IPS DF 4.7 (cell line): ENCODE measurements around the gene LCOR.

ENCODE experiments used
- DNase-seq: peaks from one replicate; pipeline ENCODE4 v3.0.0-alpha.2; 2013; ENCODE audit warnings: low spot score; ENCODE audit errors: extremely low read depth

The LCOR gene

DNA sequence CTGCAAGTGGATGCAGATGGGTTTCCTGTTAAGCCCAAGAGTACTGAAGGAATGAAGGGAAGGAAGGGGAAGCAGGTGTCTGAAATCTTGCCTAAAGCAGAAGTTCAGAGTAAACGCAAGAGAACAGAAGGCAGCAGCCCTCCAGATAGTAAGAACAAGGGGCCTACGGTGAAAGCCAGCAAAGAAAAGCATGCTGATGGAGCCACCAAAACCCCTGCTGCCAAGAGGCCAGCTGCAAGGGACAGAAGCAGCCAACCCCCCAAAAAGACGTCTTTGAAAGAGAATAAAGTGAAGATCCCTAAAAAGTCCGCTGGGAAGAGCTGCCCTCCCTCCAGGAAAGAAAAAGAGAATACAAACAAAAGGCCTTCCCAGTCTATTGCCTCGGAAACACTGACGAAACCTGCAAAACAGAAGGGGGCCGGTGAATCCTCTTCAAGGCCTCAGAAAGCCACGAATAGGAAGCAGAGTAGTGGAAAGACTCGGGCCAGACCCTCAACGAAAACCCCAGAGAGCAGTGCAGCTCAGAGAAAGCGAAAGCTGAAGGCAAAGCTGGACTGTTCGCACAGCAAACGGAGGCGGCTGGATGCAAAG lies 152.5 kb downstream of the LCOR start:
- DNase-seq, result no peak

DNA sequence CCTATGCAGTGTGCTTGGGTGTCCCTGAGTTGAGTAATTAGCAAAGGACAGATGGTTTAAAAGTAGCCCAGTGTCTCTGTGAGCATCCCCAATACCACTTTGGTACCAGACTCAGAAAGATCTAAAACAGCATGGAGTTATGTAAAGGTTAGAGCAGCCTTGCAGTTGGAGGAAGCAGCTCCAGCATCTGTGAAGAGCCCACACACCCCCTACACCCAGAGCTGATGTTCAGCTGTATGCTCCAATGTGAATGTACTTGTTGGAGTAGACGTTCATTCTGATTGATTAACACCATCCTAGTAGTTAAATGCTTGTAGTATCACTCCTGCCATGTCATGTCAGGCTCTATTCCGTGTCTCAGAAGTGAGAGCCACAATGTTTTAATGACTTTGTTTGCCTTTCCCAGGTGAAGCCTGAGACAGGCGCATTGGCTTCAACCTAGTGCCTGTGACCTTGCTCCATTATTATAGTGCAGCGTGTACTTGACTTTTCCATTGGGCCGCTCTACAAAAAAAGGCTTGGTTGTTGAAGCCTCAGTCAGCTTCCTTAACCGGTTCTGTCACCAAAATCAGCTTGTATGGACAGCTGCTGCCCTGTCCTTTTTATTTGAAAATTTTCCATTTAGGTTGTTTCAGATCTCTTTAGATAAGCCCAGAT lies 154.2 kb downstream of the LCOR start:
- DNase-seq, result no peak

DNA sequence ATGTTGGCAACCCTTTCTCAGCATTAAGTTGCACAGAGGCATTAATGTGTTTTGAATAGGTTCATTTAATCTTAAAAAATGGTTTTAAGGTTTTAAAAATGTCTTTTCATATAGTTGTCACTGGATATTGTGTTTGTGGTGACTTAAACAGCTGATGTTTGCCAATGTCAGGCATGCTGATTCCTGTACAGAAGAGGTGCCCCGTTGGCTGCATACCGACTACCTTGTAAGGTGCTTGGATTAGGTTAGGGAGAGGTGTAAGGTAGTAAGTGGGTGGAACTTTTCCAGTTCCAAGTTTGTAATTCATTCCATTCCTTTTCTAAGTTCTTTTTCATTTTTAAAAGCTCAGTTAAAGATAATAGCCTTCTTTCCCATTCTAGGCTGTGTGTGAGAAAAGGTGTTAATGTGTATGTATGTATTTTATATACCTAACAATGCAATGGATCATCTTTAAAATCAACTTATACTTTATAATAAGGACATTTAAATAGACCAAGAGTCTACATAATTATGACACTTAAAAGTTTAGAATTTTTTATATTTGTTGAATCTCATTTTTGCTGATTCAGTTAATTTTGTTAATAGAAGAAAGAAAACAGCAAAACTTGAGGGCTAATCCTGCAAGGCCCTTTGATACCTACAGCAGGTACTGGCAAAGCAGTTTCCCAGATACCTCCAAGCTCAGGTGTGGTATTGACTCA lies 155.2 kb downstream of the LCOR start:
- DNase-seq, result no peak

DNA sequence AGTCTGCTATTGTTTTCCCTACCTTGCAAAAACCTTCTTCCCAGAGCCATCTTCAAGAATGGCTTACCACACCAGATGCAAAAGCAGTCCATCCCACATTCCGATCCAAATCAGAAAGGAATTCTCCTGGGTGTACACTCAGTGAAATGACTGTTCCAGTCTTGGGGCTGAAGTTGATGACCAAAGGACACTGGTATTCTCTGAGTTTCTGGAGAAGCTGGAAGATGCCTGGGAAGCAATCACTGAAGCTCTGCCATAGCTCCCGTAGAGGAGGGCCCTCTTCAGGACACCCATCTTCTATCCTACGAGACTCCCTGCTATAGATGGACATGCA lies 155.7 kb downstream of the LCOR start:
- DNase-seq, result no peak

DNA sequence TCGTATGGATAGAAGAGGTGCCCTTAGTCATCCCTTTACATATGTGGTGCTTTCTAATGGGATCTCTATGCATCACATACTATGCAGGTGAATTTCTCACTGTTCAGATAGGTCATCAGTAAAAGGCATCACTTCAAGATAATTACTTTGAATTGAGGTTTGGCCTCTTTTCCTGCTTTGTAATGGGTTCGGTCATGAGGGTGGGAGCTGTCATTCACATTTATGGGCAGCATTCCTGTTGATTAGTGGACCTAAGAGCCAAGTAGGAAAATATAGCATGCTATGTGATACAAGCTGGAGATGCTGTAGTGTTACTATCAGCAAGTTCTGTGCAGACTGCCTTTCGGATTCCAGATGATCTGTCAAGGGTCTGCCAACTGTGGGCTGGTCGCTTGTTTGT lies 156.3 kb downstream of the LCOR start:
- no peak for DNase-seq

DNA sequence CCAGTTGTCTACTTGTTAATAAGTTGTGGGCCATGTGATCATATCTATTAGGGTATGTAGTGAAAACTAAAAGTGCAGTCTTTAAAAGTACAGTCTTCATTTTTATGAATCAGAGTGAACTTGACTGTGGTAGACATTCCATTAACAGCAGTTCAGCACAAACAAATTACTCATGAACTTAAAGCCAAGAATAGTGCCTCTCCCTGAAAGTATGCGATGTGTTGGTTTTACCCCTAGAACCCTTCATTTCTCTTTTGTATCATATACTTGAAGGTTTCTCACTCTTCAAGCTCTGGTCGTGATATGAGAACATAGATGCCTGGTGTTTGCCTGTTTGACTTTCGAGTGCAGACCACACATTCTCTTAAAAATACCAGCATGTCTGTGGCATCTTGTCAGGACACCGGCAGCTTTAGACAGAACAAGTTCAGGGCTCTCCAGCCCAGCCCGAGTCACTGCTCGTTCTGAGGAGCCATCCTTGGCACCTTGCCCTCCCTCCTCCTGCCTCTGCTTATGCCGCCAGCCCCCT lies 159.3 kb downstream of the LCOR start:
- DNase-seq, result no peak

DNA sequence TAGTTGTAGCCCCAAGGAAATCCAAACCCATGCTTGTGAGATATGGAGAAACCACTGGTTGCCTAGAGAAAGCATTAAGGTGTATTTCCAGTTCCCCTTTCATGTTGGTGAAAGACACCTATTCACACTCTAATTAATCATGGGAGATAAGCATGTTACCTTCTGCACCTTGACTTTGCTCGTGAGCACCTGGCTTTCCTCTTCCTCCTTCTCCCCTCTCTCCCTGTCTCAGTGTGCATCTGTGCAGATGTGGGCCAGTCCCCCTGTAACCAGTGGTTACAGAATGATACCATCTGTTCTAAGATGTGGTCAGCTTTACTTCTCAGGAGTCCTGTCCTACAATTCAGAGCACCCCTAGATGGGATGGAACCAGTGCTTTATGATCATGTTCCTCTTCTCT lies 160.6 kb downstream of the LCOR start:
- DNase-seq, result no peak

DNA sequence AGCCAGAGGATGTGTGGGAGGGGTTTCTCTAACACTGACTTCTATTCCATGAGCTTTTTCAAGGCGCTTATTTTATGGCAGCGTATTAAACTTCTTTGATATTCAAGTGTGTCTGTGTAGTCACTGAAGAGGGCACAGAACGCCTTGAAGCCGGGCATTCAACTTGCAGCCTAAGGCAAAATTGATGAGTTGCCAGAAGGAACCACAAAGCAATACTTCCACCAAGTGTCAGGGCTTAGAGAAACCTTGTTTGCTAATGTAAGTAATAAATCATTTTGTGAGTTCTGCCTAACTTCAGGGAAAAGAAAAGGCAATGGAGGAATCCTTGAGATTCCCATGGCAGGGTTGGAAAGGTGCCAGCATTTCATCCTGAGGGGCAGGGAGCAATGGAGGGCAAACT lies 163.8 kb downstream of the LCOR start:
- no peak for DNase-seq

DNA sequence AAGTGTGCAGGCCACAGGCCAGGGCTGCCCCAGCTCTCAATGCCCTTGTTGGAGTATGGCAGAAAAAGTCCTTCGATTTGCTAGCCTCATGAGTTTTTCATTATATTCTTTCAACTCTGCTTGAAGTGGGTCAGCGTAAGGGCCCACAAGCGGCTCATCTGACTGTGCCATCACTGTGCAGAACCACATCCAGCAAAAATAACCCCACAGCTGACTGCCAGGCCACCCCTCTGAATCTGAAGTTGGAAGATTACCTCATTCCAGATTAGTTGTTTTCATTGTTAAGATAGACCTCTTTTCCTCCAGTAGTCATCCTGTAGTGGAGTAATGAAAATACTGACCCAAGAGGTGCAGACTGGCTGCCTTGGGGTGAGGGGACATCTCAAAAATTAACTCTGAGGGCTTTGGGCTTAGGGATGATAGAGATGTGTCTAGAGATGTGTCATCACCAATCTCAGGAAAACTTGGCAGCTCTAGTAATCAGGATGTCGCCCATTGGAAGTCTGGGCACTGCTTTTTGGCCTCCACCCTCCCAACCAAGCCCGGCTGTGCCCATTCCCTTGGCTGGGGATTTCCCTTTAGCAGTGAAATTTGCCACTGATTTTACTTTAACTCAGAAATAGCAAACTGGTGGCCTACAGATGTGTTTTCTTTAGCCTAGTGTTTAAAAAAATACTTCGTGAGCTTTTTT lies 164.3 kb downstream of the LCOR start:
- no peak for DNase-seq

DNA sequence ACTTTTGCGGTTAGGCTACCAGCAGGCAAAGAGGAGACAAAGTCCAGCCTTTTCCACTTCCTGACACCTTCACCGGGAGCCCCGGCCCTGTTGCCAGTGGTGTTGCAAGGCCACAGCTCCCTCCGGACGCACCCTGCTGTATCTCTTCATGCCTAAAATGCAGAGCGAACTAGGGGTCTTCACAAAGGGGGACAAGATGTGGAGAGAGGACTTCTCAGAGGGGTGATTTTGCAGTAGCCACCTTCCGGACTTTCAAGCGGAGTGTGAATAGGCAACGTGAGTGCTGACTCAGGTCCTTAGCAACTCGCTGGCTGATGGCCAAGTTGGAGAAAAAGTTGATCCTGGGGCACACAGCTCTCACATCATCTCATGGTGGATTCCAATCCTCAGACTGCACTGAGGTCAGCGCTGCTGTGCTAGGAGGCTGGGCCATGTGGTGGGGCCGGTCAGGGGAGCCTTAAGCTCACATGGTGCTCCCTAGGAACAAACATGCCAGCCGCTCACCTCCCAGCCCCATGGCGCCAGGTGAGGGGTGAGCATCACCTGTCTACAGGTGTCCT lies 166.3 kb downstream of the LCOR start:
- DNase-seq, result no peak

DNA sequence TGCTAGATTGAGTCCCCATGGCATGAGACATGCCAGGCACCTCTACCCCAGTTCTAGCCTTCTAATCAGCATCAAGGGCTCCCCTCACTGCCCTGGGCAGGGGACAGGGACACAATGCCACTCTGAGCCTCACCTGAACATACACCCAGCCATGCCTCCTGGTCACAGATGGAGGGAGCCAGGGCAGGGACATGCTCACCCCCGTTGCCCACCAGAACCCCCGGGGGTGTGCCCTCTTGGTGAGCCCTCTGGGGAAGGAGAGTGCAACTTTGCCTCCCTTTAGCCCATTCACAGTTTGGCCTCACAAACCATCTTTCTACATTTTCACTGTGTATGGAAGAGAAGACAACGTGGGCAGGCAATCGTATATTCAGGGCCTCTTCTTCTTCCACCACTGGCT lies 167.2 kb downstream of the LCOR start:
- DNase-seq, result no peak

DNA sequence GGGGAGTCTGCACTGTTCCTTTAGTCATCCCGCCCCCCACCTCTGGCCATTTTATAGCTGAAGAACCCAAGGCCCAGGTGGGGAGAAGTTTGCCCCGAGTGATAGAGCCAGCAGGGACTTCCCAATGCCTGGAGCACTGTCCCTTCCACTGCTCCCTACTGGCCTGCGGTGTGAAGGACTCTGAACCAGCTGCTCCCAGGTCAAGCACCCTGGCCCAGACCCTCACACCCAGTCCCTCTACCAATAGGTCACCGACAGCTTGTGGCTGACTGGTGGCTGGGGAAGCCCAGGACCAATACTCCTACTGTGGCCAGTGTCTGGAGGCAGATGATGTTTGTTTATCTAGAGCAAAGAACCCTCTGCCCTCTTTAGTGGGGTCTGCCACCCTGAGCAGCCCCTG lies 167.9 kb downstream of the LCOR start:
- DNase-seq, result no peak

DNA sequence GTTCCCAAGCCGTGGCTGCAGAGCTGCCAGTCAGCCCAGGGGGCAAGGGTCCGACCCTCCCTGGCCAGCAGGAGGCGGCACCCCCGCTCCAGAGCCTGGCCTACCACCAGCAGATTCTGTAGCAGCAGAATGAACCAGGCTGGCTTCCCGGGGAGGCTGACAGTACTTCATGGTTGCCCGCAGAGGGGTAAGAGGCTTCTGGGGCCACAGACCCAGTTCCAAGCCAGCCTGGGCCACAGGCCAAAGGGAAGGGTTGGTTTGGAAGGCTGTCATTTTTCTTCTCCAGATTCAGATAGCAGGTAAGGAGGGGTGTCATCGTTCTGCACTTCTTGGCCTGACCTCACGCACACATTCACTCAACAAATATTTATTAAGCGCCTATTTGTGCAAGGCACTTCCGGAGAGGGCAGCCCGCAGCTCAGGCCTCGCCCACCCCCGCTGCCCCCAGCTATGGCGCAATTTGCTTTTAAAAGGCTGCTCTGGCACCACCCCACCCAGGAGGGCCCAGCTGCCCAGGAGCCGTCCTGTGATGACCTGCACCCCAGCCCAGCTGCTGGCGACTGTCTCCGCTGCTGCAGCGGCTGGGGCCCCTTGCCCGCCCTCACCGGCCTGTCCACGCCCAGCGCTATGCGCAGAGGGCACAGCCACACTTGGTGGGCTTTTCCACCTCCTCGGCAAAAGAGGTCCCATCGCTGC lies 168.5 kb downstream of the LCOR start:
- DNase-seq, result no peak

DNA sequence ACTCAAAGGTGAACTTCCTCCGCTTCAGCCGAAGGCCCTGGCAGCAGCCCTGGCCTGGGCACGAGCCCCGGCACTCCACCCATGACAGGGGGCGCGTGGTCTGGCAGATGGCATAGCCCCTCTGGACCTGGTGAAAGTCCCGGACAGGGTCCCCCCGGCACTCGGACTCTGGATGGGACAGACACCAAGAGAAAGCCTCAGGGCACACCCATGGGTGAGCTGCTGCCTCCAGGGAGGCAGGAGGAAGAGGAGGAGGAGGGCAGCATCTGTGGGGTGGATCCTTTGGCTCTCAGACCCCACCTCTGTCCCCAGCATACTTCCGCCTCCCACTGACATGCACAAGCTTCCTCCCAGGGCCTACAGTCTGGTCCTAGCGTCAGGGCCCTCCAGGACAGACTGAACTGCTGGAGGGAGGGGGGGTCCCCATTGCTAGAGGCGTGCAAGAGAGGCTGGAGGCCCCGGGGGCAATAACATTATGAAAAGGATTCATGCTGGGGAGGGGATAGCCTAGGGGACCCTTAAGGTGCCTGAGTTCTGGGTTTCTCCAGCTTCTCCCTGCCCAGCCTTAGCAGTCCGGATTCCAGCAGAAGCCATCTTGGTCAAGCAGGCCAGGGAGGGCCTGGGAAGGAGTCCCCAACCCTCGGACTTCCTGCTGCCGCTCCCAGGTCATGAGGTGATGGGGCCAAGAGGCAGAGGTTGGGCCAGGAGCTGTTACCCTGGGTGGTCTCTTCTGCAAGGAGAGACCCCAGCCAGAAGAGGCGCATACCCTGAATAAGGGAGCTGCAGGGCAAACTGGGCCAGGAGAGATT lies 169.3 kb downstream of the LCOR start:
- DNase-seq, result no peak

DNA sequence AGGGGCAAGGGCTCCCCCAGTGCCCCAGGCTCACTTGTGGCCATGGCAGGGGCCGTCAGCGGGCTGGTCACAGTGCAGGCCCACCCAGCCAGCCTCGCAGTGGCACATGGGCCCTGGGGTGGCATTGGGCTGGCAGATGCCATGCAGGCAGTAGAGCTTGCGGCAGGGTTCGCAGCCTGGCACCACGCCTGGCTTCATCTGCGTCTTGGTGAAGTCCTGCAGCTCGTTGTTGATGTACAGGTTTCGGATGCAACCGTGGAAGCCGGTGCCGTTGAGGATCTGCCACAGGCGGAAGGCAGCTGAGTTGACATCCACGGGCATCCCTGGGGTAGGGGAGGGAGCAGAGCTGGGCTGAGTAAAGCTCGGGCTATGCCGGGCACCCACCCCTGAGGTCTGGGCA lies 170.6 kb downstream of the LCOR start:
- DNase-seq, result no peak

DNA sequence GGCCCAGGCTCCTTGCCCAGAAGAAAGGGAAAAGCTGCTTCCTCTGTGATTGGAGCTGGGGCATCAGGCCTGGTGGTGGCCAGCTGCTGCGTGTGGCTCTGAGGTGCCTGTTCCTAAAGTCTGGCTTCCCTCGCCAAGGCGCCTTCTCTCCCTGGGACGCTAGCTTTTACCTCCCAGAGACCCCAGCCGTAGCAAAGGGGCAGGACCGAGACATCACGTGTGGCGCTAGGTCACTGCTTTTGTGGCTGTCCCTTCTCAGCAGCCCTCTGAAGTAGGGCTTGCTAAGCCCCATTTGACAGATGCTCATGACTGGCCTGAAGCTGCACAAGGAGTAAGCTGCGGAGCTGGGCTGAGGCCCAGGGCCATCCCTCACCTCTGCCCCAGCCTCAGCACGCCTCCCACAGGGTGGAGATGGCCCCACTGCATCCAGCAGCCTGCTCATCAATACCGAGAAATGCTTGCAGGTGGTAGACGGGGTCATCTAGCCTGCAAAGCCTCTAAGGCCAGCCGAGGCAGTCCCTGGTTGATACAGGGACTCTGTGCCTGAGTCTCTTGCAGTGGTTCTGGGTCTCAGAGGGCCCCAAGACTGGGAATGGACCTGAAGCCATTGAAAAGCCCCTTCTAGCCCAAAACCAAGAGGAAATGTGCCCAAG lies 171.2 kb downstream of the LCOR start:
- no peak for DNase-seq

DNA sequence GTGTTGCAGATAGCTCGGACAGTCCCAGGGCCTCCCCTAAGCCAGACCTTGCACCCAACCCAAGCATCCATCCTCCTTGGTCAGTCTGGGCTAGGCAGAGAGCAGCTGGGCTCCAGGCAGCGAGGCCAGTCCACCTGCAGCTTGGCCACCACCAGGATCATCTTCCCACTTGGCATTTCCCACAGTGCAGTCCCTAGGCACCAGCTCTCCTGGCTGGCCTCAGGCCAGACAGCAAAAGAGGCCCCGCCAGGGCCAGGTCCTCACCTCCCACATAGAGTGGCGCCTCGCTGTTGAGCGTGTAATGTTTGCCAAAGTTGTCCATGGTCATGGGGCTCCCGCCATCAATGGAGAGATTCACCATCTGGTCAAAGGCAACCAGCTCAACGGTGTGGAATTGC lies 171.7 kb downstream of the LCOR start:
- no peak for DNase-seq

DNA sequence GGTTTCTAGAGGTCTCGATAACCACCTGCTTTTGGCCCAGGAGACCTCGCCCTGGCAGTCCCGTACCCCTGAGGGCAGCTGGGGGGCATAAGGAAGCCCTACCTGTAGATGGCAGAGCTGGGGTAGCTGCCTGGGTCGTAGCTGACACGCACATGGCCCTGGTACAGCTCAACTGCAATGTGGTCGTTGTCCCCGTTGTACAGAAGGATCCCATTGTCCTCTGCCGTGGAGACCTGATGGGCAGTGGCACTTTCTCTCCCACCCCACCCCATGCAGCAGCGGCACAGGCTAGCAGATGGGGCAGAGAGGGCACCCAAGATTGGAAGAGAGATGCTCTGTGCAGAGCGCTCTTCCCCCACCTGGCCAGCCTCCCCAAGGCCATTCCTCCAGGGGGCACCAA lies 172.5 kb downstream of the LCOR start:
- DNase-seq, result no peak

DNA sequence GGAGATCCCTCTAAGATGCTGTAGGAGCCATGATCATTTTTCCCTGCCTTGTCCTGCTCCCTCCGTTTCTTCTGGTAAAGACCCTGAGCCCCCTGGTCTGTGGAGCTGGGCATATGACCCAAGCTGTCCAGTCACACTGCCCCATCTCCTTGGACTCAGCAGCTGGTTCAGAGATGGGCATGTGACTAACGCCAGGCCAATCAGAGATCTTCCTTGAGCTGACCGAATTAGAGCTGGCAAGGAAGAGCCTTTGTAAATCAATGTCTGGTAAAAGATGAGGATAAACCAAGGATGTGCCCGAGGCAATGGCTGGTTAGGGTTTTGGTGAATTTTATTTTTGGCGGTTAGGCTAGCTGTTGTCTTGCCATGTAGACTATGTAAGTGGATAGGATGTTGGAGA lies 173.3 kb downstream of the LCOR start:
- no peak for DNase-seq

DNA sequence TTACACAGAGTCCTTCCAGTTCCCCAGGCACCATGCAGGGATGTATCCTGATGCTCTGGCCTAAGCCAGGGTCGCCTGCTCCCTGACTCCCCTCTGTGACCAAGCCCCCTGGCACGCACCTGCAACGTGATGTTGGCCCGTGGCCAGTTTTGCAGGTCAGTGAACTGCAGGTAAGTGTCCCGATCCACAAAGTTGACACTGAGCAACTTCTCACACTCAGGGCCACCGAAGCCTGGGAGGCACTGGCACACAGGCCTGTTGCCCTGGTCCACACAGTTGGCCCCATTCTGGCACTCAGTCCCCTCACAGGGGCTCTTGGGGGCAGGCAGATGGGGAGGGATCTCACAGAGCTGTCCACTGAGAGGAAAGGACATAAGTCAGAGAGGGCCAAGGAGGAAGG lies 174.3 kb downstream of the LCOR start:
- no peak for DNase-seq
